Endothelial cell of umbilical vein (primary cell): Measurements from ENCODE around the gene BCL3. TPM values are rescaled to one million over a fixed set of nuclear protein-coding genes. Genes with fewer than 3 reads are reported as not detected.

Experiments used
- BruUV-seq: library from RNA; stranded (reverse); fragments of 400-500 nt; replicated peaks from 2 replicates; lab custom pipeline; 2021; lab: Mats Ljungman, UMichigan
- CTCF ChIA-PET: fragments of 300-600, 350-600 bp; sonication (Branson Sonifier 250); formaldehyde crosslinking; loops from one replicate; lab custom pipeline; 2021; ENCODE audit warnings: antibody characterized with exemption, inconsistent platforms; lab: Charles Lee
- POLR2A ChIA-PET: fragments of 300-600, 350-600 bp; sonication (Branson Sonifier 250); formaldehyde crosslinking; loops from one replicate; lab custom pipeline; 2021; ENCODE audit warnings: antibody characterized with exemption, inconsistent platforms; lab: Charles Lee
- DNase-seq: peaks from one replicate; pipeline ENCODE4 v3.0.0-alpha.2; 2011; ENCODE audit warnings: low read depth, low spot score
- FAIRE-seq: peaks from 2 replicates; lab custom pipeline; 2011; peaks lifted over from hg19 to GRCh38; lab: Jason Lieb, UNC
- H2AFZ ChIP-seq: 2 replicates; pipeline ENCODE4 v1.6.0; 2012; ENCODE audit warnings: low read depth, low read length, control low read depth, inconsistent platforms
- H3K27ac ChIP-seq: 2 replicates; pipeline ENCODE4 v1.5.1; 2011; ENCODE audit warnings: low read depth, mild to moderate bottlenecking, control low read depth, low read length, moderate library complexity; ENCODE audit not compliant: insufficient read depth
- H3K27me3 ChIP-seq, 2 experiments: 2 replicates each; pipeline versions ENCODE4 v1.6.0 to v1.6.1; 2011; ENCODE audit warnings: low read length in 2 of 2, mixed read lengths in 1 of 2; ENCODE audit not compliant: control insufficient read depth in 2 of 2, insufficient read depth in 2 of 2
- H3K36me3 ChIP-seq, 2 experiments: 2 replicates in 1 of 2; 3 replicates in 1 of 2; pipeline ENCODE4 v1.5.1; 2011; ENCODE audit warnings: low read length in 2 of 2, mild to moderate bottlenecking in 1 of 2, moderate library complexity in 1 of 2; ENCODE audit not compliant: control insufficient read depth in 2 of 2, insufficient read depth in 2 of 2; ENCODE audit errors: extremely low read depth in 1 of 2
- H3K4me1 ChIP-seq: 3 replicates; pipeline ENCODE4 v1.5.1; 2011; ENCODE audit warnings: mild to moderate bottlenecking, low read length; ENCODE audit not compliant: control insufficient read depth, insufficient read depth; ENCODE audit errors: extremely low read depth
- H3K4me2 ChIP-seq: 2 replicates; pipeline ENCODE4 v1.6.1; 2011; ENCODE audit warnings: low read length, control low read depth, mixed read lengths; ENCODE audit not compliant: insufficient read depth
- H3K4me3 ChIP-seq, 3 experiments: fragments of 200-600 bp in 1 of 3; sonication (generic), shearing (Covaris generic) in 1 of 3; replicated peaks in 1 of 3; 2 replicates each; pipeline ENCODE4 v1.5.1; 2011 to 2016; ENCODE audit warnings: control low read depth in 3 of 3, low read length in 3 of 3, mild to moderate bottlenecking in 2 of 3, inconsistent platforms in 1 of 3, low read depth in 1 of 3, moderate library complexity in 1 of 3; ENCODE audit not compliant: insufficient read depth in 1 of 3
- H3K79me2 ChIP-seq: 2 replicates; pipeline ENCODE4 v1.6.0; 2012; ENCODE audit warnings: low read length, inconsistent platforms; ENCODE audit not compliant: control insufficient read depth, insufficient read depth
- H3K9ac ChIP-seq: replicated peaks from 2 replicates; pipeline ENCODE3; 2011; ENCODE audit warnings: low read length, control low read depth; ENCODE audit not compliant: insufficient read depth; ENCODE audit errors: extremely low read depth
- H3K9me1 ChIP-seq: replicated peaks from 3 replicates; pipeline ENCODE4 v1.6.0; 2011; ENCODE audit warnings: mild to moderate bottlenecking, low read length; ENCODE audit not compliant: control insufficient read depth, insufficient read depth; ENCODE audit errors: extremely low read depth
- H3K9me3 ChIP-seq: replicated peaks from 2 replicates; pipeline ENCODE4 v1.5.1; 2012; ENCODE audit warnings: low read length, inconsistent platforms; ENCODE audit not compliant: control insufficient read depth, insufficient read depth
- H4K20me1 ChIP-seq: replicated peaks from 2 replicates; pipeline ENCODE3; 2011; ENCODE audit warnings: mild to moderate bottlenecking, low read length; ENCODE audit not compliant: control insufficient read depth, insufficient read depth; ENCODE audit errors: extremely low read depth
- EZH2 ChIP-seq: IDR thresholded peaks from 2 replicates; pipeline ENCODE4 v1.6.1; 2012; ENCODE audit warnings: borderline replicate concordance, low read depth, mild to moderate bottlenecking, moderate library complexity, low read length, inconsistent platforms; ENCODE audit not compliant: severe bottlenecking
- FOS ChIP-seq: IDR thresholded peaks from 2 replicates; pipeline ENCODE4 v1.6.1; 2011; ENCODE audit warnings: mild to moderate bottlenecking, low read length, moderate library complexity, borderline replicate concordance; ENCODE audit not compliant: insufficient read depth
- GATA2 ChIP-seq: IDR thresholded peaks from 2 replicates; pipeline ENCODE4 v1.7.0; 2011; ENCODE audit warnings: low read depth, mild to moderate bottlenecking, moderate library complexity, mixed read lengths, low read length; ENCODE audit not compliant: insufficient read length, insufficient read depth
- JUN ChIP-seq: IDR thresholded peaks from 2 replicates; pipeline ENCODE4 v1.6.1; 2011; ENCODE audit warnings: borderline replicate concordance, low read depth; ENCODE audit not compliant: insufficient read length, insufficient read depth
- MYC ChIP-seq: IDR thresholded peaks from one replicate; pipeline ENCODE4 v1.6.1; 2011; ENCODE audit warnings: mild to moderate bottlenecking, low read depth, low read length
- POLR2A ChIP-seq: IDR thresholded peaks from 2 replicates; pipeline ENCODE4 v1.6.1; 2012; ENCODE audit warnings: low read depth, mild to moderate bottlenecking, control low read depth, low read length
- POLR2AphosphoS5 ChIP-seq: IDR thresholded peaks from 2 replicates; pipeline ENCODE4 v1.6.1; 2012; ENCODE audit warnings: low read depth, mild to moderate bottlenecking, control low read depth, low read length, moderate library complexity; ENCODE audit not compliant: insufficient read depth
- dilution Hi-C: fragments of 300-500 bp; cut with MboI; formaldehyde crosslinking; loops from one replicate; pipeline ENCODE4 v1.15.0; 2019; ENCODE audit warnings: low sequenced_read_pairs; ENCODE audit not compliant: extremely low pct_ligation_motif_present
- intact Hi-C: fragments of 100-400 bp; cut with micrococcal nuclease; formaldehyde crosslinking; loops from one replicate; pipeline ENCODE4 v1.10.0; 2022
- polyA plus RNA-seq, 4 experiments: library from polyadenylated mRNA; depleted of rRNA in 3 of 4; stranded (reverse) in 3 of 4; unstranded in 1 of 4; fragments of >200 nt; gene quantifications; 2 replicates each; pipeline versions ENCODE4 v1.2.1 to v1.2.3, GENCODE V29; 2011 to 2012; ENCODE audit warnings: missing spikeins in 1 of 4
- total RNA-seq: library from RNA; stranded (reverse); gene quantifications from 2 replicates; pipeline ENCODE4 v1.2.3, GENCODE V29; 2021
- TF ChIP-seq, protein P1 (sequence below): IDR thresholded peaks from 2 replicates; pipeline ENCODE4 v1.6.1; 2011; ENCODE audit not compliant: insufficient read depth, insufficient read length
- TF ChIP-seq, protein P2 (sequence below), 2 donors: IDR thresholded peaks; 1 replicate in 1 of 2; 2 replicates in 1 of 2; pipeline ENCODE4 v1.5.1; 2011; ENCODE audit warnings: low read length in 2 of 2, mild to moderate bottlenecking in 2 of 2, moderate library complexity in 2 of 2, control low read depth in 1 of 2, inconsistent platforms in 1 of 2, low read depth in 1 of 2; ENCODE audit not compliant: insufficient read depth in 1 of 2; ENCODE audit errors: extremely low read depth in 1 of 2

Gene BCL3
- total and polyA plus RNA-seq, 2 donors (not counting 3 experiments of a cell fraction or from before 2014, with no cell fraction given) = 11.0 to 26.9 TPM

DNA sequence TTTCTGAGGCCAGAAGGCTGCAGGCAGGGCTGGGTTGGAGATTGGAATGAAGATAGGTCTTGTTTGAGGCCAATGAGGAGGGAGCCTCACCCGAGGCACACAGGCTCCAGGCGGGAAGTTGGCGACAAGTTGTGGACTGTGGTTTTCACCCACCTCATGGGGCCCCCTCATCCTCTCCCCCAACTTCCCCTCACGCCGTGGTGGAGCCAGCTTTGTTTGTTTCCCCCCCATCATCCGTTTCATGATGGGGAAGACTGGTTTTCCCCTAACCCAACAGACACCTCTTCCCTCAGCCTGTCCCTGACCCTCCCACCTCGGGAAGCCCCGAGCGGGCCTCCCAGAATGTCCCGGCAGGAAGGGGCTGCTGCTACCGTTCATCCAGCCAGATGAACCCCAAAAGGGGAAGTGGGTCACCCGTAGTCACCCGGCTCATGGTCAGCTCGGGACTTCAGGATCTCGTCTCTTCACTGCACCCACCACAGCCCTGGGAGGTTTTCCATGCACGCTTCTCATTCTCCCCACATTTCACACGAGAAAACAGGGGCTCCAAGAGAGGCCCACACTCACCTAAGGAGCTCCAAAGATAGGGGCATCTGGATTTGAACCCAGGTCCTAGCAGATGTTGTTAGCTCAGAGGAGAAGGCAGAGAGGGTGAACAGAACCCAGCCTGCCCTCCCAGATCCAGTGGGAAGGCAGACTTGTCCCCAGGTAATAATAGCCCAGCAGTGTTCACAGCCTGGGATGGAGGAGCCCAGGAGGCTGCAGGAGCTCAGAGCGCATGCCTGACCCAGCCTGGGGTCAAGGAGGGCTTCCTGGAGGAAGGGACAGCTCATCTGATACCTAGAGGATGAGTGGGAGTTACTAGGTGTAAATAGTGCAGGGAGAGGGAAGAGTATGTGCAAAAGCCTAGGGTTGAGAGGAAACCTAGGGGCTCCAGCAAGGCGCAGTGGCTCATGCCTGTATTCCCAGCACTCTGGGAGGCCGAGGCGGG lies 26.1 kb upstream of the BCL3 start:
- peak overlapping the region; percentile 67 for H3K27ac ChIP-seq
- FAIRE-seq = peak; percentile 76
- peak overlapping the region; percentile 65 for H3K4me2 ChIP-seq
- ChIA-PET CTCF (interaction anchor here (0.6 to 15.8 kb wide), 24 partner anchors 9 to 152 kb away, joined by 3 to 688 read pairs (median 6); partner anchors contain the start of genes BCAM, BCL3, CBLC and NECTIN2), POLR2A (no interaction called here)
- H4K20me1 ChIP-seq = no peaks in the 10 kb centered on the region
- peaks cover 10% of the 10 kb centered on the region for H3K79me2 ChIP-seq
- BruUV-seq = no TSS peak
- DNase-seq = peak; percentile 48
- dilution Hi-C loops (no loop called here), intact Hi-C loops (loop anchor here (1.0 to 5.0 kb wide), 2 partner anchors 30 to 230 kb away; no protein-coding TSS in a partner anchor)
- peaks cover 49% of the 10 kb centered on the region for H3K4me1 ChIP-seq
- H3K9ac ChIP-seq = peak overlapping the region; percentile 43
- no peaks in the 10 kb centered on the region for H3K36me3 ChIP-seq
- H3K9me1 ChIP-seq = no peaks in the 10 kb centered on the region
- H2AFZ ChIP-seq = peak overlapping the region; percentile 77
- no peaks in the 10 kb centered on the region for H3K27me3 ChIP-seq
- TF ChIP-seq GATA2 = peak; percentile 65
- TF ChIP-seq EZH2 = no peak
- peak; percentile 36 for TF ChIP-seq FOS
- TF ChIP-seq POLR2A = no peak
- TF ChIP-seq POLR2AphosphoS5 = no peak
- TF ChIP-seq, protein P1, sequence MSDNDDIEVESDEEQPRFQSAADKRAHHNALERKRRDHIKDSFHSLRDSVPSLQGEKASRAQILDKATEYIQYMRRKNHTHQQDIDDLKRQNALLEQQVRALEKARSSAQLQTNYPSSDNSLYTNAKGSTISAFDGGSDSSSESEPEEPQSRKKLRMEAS = no peak
- no peak for TF ChIP-seq MYC
- TF ChIP-seq, protein P2, sequence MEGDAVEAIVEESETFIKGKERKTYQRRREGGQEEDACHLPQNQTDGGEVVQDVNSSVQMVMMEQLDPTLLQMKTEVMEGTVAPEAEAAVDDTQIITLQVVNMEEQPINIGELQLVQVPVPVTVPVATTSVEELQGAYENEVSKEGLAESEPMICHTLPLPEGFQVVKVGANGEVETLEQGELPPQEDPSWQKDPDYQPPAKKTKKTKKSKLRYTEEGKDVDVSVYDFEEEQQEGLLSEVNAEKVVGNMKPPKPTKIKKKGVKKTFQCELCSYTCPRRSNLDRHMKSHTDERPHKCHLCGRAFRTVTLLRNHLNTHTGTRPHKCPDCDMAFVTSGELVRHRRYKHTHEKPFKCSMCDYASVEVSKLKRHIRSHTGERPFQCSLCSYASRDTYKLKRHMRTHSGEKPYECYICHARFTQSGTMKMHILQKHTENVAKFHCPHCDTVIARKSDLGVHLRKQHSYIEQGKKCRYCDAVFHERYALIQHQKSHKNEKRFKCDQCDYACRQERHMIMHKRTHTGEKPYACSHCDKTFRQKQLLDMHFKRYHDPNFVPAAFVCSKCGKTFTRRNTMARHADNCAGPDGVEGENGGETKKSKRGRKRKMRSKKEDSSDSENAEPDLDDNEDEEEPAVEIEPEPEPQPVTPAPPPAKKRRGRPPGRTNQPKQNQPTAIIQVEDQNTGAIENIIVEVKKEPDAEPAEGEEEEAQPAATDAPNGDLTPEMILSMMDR (IDR thresholded peaks at IDR 0.05; ENCODE audit: extremely low read depth in 1 of 2, insufficient read depth in 1 of 2, low read depth in 1 of 2, low read length in 2 of 2) = no peak
- TF ChIP-seq JUN = no peak
- no peaks in the 10 kb centered on the region for H3K9me3 ChIP-seq
- H3K4me3 ChIP-seq = peak overlapping the region; percentile 2 to 34 (median 3)
